ENCODE data around the gene EML6.

The EML6 gene

DNA sequence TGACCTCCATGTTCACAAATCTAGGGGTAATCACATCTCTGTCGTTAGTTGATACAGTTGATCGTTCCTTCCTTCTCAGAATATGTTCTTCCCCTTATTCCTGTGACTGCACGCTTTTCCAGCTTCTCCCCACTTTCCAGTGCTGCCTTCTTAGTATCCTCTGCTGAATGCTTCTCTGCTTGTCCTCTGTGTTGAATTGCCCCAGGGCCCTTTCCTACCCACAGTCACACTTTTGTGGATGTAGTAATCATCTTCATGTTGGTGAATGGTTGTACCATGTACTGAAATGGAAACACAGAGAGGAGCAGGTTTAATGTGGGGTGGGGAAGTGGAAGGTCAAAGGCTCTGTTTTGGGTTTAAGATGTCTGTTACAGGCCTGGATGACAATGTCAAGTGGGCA lies 47.2 kb downstream of the EML6 start:
- TF ChIP-seq MAX (IDR thresholded peaks at IDR 0.05; ENCODE audit: low read depth, low read length) (no peak), MYC (IDR thresholded peaks at IDR 0.05; ENCODE audit: low read depth, low read length) (no peak), POLR2A (IDR thresholded peaks at IDR 0.05; ENCODE audit: extremely low read depth, insufficient read length) (no peak), CTCF (IDR thresholded peaks at IDR 0.05; ENCODE audit: low read depth, low read length) (no peak)
- H3K4me3 ChIP-seq (ENCODE audit: low read depth, low read length): no peak overlapping the region

GRCh38 chr2:54771166-54771885 lies 47.9 kb downstream of the EML6 start:
- H3K4me3 ChIP-seq (ENCODE audit: low read depth, low read length): no peak overlapping the region
- no peak for DNase-seq (ENCODE audit: low read depth)
- TF ChIP-seq MYC (IDR thresholded peaks at IDR 0.05; ENCODE audit: low read depth, low read length) (no peak), CTCF (IDR thresholded peaks at IDR 0.05; ENCODE audit: low read depth, low read length) (no peak), MAX (IDR thresholded peaks at IDR 0.05; ENCODE audit: low read depth, low read length) (no peak), POLR2A (IDR thresholded peaks at IDR 0.05; ENCODE audit: extremely low read depth, insufficient read length) (no peak)

More for the DNA sequence above, 47.2 kb downstream of the EML6 start:
- DNase-seq (ENCODE audit: low read depth): no peak

- TF ChIP-seq MAX (IDR thresholded peaks at IDR 0.05; ENCODE audit: low read depth, low read length): no peak
- TF ChIP-seq MYC (IDR thresholded peaks at IDR 0.05; ENCODE audit: low read depth, low read length): no peak
- no peak for TF ChIP-seq POLR2A (IDR thresholded peaks at IDR 0.05; ENCODE audit: extremely low read depth, insufficient read length)
- TF ChIP-seq CTCF (IDR thresholded peaks at IDR 0.05; ENCODE audit: low read depth, low read length): no peak
- H3K4me3 ChIP-seq (ENCODE audit: low read depth, low read length): no peak overlapping the region
- DNase-seq (ENCODE audit: low read depth): no peak
Measured at GRCh38 chr2:54772110-54772509, 48.6 kb downstream of the EML6 start.

- DNase-seq (ENCODE audit: low read depth): no peak
- no peak overlapping the region for H3K4me3 ChIP-seq (ENCODE audit: low read depth, low read length)
- TF ChIP-seq POLR2A (IDR thresholded peaks at IDR 0.05; ENCODE audit: extremely low read depth, insufficient read length): no peak
- no peak for TF ChIP-seq CTCF (IDR thresholded peaks at IDR 0.05; ENCODE audit: low read depth, low read length)
- no peak for TF ChIP-seq MYC (IDR thresholded peaks at IDR 0.05; ENCODE audit: low read depth, low read length)
- no peak for TF ChIP-seq MAX (IDR thresholded peaks at IDR 0.05; ENCODE audit: low read depth, low read length)
Measured at GRCh38 chr2:54772531-54772930, 49.1 kb downstream of the EML6 start.

DNA sequence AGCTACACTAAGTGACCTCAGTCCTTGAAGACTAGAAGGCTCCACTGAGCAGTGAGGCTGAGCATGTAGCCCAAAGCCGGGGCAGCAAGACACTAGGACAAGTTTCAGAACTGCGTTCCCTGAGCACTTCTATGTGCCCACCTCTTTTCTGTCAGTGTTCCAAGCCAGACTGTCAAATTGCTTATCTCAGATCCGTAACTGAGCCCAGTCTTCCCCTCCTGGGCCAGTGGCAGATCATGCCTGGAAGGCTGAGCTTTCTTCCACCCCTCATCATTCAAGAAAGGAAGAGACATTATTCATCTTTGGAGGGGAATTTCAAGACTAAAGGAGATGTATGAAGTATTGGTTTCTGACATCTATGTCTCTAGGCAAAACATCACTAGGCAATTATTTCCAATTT lies 49.8 kb downstream of the EML6 start:
- no peak for DNase-seq (ENCODE audit: low read depth)
- no peak overlapping the region for H3K4me3 ChIP-seq (ENCODE audit: low read depth, low read length)
- TF ChIP-seq POLR2A (IDR thresholded peaks at IDR 0.05; ENCODE audit: extremely low read depth, insufficient read length): no peak
- no peak for TF ChIP-seq CTCF (IDR thresholded peaks at IDR 0.05; ENCODE audit: low read depth, low read length)
- no peak for TF ChIP-seq MYC (IDR thresholded peaks at IDR 0.05; ENCODE audit: low read depth, low read length)
- TF ChIP-seq MAX (IDR thresholded peaks at IDR 0.05; ENCODE audit: low read depth, low read length): no peak
